NCI-H1930 (cell line): ENCODE data around the gene SIPA1L3.
"Not testable (repeated sequence)": the region's sequence is repeated elsewhere in the genome, so short reads cannot be mapped to it uniquely, and the experiment has no call there.

ENCODE experiments used
- DNase-seq, 2 experiments: peaks; one replicate each; lab custom pipeline; 2025; lab: John Stamatoyannopoulos, UW

Gene SIPA1L3

DNA sequence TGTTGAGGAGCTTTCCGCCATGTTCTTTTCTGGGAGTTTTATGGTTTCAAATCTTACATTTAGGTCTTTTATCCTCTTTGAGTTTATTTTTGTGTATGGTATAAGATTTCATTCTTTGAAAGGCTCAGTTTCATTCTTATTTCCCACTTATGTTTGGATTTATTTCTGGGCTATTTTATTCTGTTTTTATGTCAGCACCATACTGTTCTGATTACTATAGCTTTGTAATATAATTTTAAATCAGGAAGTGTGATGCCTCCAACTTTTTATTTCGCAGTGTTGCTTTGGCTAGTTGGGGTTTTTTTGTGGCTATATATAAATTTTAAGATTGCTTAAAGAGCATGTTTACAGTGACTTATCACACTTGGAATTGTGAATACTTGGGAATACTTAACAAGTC is 135.1 kb downstream of the SIPA1L3 start:
- DNase-seq: no peak

DNA sequence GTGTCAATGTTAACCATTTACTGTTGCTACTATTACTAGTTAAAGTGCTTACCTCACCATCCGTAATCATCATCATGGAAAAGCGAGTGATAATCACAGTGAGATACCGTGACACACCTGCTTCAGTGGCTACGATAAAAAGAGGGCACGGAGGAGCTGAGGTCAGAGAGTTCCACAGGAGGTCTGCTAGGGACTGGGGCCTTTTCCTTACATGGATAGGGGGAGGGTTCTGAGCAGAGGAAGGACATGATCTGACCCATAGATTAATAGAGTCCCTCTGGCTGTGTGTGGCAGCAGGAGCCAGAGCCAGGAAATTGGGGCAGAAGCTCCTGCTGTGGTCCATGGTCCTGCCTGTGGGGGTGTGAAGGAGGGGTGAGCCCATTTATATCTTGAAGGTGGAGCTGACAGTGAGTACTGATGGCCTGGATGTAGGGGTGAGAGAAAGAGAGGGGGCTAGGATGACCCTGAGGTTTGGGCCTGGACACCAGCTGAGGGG is 136.7 kb downstream of the SIPA1L3 start:
- DNase-seq: no peak

DNA sequence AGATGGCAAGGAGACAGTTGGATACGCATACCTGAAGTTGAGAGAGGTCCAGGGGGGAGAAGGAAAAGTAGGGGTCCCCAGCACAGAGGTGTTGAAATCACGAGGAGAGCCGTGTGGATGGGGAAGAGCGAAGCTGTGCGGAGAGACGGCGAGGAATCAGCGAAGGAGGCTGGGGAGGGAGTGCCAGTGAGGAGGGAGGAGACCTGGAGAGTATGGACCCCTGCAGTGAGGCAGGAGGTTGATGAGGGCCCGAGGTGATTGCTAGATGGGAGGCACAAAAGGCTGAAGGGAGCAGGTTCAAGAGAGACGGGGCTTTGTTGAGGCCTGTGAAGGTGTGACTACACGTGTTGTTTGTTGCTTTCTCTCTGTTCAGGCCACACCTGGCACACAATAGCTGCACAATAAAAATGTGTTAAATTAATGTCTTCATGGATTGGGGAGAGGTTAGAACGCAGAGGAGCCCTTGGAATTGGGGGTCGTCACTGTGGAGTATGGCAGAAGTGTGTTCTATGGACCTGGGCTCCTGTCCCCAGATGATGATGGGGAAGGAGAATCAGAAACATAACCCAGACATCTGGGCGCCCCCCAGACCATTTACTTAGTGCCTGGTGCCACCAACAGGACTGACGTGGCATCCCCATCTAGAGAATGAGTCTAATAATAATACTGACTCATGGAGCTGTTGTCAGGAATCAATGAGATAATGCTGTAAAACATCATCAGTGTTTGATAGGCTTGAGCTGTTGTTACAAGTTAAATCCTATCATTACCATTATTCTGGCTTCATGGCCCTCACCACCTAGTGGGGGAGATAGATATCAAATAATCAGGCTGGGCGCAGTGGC is 137.5 kb downstream of the SIPA1L3 start:
- DNase-seq: no peak

DNA sequence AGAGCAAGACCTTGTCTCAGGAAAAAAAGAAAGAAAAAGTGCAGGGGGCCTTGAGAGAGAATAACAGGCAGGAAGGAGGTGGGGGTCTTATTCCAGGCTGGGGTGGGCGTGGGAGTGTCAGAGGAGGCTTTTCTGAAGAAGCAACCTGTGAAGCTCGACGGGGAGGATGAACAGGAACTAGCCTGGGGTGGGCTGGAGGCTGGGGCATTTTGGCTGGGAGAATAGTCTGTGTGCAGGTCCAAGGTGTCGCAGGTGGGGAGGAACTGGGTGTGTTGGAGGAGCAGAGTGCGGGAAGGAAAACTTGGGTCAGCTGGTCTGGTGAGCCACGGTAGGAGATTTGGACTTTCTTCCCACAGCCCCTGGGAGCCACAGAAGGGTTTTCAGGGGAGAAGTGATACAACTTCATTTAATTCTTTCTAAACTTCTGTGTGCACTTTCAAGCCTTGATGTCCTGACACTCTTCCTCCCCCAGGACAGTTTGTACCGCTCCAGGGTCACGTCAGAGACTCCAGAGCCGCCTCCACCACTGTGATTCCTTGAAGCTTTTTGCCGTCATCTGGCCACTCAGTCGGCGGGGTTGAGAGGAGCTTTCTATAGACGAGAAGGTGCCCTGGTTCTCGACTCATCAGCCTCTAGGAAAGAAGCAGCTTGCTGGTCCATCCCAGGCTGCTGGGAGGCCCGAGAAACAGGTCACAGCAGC is 138.7 kb downstream of the SIPA1L3 start:
- no peak for DNase-seq

DNA sequence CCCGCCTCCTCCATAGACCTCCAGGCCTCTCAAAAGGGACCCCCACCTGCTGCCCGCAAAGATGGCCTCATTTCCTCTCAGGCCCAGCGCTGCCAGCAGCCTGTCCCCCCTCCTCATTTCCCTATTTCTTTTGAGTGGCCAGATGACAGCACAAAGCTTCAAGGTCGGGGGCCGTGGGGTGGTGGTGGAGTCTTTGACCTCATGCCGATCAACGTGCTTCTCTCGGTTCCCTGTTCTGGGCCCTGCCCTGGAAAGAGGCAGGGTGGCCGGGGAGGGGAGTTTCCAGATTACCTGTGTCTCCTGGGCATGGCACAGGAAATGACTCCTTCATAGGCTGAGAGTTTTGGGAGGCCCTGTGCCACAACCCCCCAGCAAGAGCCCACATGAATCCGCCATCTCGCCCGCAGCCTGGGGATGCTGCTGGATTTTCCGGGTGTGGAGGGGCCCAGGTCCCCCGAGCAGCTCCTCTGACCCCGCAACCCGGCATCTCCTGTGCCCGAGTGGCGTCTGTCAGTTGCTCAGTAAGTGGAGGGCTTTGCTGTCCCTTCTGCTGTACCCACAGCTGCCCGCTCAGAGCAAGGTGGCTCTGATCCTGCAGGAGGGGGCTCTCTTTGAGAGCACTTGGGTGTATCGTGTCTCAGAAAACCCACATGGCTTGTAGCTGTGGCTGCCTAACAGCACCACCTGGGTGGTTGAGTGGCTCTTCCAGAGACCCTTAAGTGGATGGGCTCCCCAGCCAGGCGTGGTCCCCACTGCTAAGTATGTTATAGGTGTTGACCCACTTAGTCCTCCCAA is 139.4 kb downstream of the SIPA1L3 start:
- no peak for DNase-seq

DNA sequence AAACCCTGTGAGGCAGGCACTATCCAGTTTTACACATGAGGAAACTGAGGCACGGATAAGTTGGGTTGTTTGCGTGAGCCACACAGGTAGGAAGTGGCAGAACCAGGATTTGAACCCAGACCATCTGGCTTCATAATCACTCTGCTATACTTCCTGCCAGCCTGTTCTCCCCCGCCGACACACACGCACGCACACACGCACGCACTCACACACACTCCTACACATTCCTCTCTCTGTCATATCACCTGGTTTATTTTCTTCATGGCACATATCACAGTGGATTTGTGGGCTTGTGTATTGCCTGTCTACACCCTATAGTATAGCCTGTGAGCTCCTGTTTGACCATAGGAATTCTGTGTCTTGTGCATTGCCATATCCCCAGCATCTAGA is 140.0 kb downstream of the SIPA1L3 start:
- DNase-seq: no peak

DNA sequence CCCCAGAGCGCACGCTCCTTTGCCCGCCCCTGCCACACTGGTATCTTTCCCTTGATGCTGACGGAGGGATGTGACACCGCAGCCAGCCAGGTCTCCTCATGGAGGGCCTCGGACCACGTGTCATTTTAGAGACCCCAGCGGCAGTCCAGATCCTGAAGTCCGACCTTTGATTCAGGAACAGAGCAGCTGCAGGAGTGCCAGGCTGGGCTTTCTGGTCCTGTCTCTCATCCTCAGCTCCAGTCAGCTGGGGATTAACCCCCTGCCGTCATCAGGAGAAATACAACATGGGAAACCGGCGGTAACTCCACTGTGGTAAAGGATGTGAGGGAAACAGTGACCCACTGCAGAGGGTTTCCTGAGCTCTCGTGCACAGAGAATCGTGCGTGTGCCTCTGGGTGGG is 140.6 kb downstream of the SIPA1L3 start:
- DNase-seq: no peak

DNA sequence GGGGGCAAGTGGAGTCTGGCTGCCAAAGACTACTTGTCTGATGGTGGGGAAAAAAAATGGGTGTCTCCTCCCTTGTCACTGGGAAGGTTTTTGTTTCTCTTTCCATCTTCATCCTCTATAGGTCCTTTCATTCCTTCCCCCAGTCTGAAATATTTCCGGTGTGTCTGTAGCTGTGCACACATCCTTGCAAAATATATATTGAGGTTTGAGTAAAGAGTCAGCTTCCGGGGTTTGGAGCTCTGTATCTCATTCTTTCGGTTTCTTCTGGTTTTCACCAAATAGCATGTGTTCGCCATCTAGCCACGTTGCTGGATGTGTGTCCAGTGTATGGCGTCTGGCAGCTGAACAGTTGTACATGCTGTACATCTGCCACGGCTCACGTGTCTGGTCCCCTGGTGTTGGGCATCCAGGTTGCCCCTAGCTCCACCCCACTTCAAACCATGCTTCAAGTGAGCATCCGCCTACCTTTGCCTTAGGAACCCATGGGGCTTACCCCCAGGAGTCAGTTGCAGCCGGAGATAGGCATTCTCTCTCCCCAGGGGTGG is 142.2 kb downstream of the SIPA1L3 start:
- DNase-seq: no peak

DNA sequence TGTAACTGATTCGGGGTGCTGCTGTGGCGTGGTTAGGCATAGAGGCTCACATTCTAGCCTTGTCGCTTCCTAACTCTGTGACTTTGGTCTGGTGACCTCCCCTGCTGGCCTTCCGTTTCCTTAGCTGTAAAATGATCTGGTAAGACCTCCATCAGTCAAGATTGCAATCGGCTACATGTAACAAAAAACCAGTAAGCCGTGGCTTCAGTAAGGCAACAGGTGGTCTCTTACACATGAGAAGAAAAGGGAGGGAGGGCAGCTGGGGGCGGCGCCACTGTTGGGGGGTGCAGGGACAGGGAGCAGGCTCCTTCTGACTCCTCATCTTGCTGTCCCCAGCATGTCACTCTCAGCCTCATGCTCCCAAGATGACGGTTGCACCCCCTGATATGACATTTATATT is 148.0 kb downstream of the SIPA1L3 start:
- DNase-seq: no peak

DNA sequence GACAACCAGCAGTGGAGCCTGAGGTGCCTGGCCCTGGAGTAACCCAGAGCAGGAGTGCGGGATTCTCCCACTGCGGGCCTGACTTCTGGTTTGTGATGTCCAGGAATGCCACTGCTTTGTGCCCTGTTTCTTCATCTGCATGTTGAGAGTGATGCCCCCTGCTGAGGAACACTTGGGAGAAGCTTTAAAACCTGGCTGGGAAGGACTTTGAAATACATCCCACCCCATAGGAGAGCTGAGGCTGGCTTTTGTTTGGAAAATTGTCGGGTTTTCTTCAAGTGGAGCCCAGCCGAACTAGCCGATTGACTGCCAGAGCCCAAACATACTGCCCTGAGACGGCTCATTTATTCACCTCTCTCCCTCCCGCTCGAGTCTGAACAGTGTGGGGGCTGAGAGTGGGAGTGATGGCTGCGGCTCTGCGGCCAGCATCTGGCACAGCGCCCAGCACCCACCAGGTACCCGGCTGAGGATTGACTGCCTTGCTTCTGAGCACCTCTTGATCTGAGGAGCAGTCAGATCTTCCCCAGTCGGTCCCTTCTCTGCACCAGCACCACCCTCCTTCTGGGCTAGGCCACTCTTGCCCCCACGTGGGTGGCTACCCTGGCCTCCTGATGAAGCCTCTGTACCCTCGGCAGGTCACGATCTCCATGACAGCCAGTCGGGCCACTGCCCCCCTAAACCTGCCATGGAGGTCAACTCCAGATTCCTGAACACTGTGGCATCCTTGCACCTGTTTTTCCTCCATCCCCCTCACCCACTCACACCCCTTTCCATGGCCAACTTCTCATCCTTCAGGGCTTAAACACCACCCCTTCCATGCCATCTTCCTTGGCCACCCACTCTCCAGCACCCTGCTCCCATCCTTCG is 148.9 kb downstream of the SIPA1L3 start:
- no peak for DNase-seq

DNA sequence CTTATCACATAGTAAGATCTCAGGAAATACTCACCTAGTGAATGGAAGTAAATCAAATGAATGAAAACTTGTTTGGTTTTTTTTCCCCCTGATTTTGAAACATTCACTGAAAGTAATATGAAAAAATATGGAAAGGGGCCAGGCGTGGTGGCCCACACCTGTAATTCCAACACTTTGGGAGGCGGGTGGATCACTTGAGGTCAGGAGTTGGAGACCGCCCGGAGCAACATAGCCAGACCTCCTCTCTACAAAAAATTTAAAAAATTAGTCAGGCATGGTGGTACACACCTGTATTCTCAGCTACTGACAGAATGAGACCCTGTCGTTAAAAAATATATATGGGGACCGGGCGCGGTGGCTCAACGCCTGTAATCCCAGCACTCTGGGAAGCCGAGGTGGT is 149.6 kb downstream of the SIPA1L3 start:
- DNase-seq: no peak

DNA sequence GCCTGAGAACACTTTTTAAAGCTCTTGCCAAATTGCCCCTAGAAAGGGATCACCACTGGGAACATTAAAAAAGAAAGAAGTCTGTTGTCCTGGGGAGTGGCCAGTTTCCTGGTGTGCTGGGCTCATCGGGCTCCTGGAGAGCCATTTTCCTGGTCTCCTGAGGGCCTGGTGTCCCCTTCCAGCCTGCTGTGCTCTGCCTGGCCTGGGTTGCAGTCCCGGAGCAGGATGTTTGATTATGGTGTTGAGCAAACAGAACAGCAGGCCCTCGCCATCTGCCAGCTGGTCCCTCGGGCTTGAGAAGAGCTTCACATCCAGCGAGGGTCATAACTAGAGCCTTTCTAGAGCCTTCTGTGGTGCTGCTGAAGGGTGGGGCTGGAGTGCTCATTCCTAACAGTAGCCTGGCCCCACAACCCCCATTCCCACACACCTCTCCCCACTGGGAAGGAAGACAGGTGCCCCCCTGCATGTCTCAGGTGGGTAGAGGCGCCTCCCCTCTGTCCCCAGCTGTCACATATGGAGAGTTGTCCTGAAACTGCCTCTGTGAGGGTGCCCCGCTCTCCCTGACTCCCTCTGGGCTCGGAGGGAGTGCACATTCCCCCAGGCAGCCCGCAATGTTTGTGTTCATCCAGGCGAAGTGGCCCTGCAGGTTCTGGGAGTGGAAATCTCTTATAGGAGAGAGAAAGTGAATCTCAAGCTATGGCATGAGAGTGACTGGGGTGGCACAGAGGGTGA is 151.1 kb downstream of the SIPA1L3 start:
- peak; percentile 52 to 66 for DNase-seq

DNA sequence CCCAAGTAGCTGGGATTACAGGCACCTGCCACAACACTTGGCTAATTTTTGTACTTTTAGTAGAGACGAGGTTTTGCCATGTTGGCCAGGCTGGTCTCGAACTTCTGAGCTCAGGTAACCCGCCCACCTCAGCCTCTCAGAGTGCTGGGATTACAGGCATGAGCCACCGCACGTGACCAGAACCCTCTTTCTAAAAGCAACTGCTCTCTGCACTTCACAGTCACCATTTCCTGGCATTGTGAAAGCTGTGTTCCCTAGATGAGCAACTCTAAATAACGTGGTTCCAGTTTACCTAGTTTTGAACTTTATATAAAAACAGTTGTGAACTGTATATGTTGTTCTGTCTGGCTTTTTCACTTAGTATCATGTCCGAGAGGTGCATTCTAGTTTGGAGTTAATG is 152.9 kb downstream of the SIPA1L3 start:
- no peak for DNase-seq

DNA sequence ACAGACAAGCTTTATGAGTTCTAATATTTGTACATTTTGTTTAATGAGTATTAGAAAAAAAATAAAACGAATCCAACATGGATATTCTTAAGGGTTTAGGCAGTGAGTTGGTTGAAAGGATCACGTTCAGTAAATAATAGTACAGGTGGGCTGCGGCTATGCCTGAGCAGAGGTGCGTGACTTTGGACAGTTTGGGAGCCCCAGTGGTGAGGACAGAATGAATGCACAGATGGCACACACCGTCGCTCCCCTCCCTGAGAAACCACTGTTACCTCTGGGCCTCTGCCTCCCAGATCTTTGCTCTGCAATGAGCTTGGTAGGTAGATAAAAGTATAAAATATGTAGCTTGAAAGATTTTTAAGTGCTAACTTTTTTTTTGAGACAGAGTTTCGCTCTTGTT is 153.3 kb downstream of the SIPA1L3 start:
- no peak for DNase-seq

DNA sequence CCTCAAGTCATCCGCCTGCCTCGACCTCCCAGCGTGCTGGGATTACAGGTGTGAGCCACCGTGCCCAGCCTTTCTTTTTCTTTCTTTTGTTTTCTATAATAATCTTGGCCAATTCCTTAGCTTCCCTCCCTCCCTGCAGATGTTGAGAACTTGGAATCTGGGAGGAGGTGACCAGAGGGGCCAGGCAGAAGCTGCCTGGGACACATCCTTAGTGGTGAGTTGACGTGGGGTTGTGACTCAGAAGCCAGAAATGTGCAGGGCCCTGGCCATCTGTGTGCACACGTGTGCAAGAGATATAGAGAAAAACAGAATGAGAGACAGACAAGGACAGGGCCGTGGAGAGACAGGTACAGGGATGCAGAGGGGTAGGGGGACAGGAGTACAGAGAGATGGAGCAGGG is 154.3 kb downstream of the SIPA1L3 start:
- DNase-seq: no peak

DNA sequence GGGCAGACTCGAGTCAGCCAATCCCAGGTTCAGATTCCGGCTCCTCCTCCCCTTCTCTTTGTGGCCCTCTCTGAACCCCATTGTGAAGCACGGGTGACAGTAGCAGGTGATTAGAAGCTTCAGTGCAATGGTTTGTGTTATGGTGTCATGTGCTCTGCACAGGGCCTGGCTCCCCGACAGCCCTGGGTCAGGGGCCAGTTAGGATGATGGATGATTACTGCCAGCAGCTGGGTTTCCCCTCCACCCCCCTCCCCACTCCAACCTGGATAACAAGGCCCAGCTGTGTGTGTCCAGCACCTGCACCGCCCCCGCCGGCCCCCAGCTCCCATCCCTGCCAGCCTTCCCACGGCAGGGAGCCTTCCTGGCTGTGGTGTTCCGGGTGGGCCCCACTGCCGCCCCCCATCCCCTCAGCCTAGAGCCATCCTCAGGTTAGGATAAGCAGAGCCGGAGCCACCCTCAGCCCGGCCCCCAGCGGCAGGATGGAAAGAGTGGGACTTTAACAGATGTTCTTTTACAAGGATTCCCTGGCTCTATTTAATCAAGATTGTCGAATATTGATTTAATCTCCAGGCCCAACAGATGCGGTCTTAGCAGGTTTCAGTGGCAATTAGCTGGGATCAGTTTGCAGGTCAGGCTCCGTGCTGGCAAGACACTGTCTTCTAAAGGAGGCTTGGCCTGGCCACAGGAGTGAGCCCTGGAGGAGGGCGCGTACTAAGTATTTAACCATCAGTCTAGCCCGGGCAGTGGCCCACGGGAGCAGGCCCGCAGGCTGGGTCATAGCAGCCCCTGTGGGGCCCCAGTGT is 156.2 kb downstream of the SIPA1L3 start:
- DNase-seq: no peak

DNA sequence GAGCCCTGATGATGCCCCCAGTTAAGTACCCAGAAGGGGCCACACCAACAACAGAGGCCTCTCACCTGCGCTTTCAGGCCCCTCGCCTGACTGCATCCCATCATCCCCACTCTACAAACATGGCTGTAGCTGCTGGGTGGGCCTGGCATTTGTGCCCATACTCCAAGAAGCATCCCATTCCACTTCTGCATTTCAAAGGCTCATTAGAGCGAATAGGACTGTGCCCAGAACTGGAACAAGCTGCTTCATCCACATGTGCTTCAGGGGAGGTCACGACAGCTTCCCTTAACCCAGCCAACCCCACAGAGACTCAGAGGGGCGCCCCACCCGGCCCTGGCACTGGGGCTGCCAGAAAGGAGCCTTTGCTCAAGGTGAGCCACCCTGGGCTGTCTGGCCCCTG is 156.9 kb downstream of the SIPA1L3 start:
- DNase-seq: no peak

DNA sequence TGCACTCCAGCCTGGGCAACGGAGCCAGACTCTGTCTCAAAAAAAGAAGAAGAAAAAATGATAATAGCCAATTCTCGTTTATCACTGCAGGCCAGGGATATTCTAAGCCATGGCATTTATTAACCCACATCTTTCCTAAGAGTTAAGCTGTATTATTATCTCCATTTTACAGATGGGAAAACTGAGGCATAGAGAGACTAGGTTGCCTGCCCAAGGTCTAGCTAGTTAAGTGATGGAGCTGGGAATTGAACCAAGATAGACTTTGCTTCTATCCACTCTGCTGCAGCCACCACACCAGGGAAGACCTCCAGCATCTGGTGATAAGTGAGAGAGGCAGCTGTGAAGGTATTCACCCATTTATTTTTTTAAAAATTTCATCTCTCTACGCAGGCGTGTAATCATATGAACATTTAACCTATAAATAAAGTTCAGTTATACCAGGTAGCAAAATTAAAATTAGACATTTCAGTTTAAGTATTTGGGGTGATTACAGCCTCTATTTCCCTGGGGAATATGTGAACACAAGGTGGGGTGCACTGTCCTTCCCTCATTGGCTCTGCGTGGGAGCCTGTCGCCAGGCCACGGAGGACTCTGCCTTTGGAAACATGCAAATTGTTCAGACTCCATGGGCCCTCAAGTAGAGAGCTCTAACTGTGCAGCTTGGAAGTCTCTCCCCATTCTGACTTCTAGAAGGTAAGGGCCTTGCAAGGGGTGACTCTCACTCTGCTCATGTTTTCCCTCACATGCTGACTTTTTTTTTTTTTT is 157.8 kb downstream of the SIPA1L3 start:
- DNase-seq: no peak

DNA sequence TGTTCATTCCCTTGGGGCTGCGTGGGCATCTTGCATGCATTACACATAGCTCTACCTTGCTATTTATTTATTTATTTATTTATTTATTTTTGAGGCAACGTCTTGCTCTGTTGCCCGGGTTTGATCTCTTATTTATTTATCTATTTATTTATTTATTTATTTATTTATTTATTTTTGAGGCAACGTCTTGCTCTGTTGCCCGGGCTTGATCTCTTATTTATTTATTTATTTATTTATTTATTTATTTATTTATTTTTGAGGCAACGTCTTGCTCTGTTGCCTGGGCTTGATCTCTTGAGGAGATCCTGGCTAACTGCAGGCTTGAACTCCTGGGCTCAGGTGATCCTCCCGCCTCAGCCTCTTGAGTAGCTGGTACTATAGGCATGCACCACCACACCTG is 158.8 kb downstream of the SIPA1L3 start:
- not testable (repeated sequence) for DNase-seq
